ENCODE data around the gene SYT17.

Gene SYT17

DNA sequence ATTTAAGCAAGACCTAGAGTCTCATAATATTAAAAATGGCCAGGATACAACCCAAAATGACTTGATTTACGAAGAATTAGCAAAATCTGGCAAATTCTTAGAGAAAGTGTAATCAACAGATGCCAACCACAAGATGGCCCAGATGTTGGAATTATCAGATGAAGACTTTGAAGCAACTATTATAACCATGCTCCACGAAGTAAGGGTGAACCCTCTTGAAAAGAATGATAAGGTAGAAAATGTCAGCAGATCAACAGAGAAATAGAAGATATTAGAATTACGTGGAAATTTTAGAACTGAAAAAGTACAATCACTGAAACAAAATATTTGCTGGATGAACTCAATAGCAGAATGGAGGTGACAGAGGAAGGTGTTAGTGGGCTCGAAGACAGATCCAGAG lies 67.4 kb downstream of the SYT17 start:
- Mint-ChIP-seq H3K9me3 (peaks cover 24% of the 10 kb centered on the region), H3K4me1 (peaks cover 5% of the 10 kb centered on the region), H3K27me3 (ENCODE audit: low read depth, poor library complexity) (peaks cover 8% of the 10 kb centered on the region), H3K36me3 (ENCODE audit: low read depth) (peaks cover 14% of the 10 kb centered on the region), H3K27ac (no peak overlapping the region), H3K4me3 (no peak overlapping the region)
- DNase-seq, result no peak
- no peak for TF ChIP-seq CTCF (IDR thresholded peaks at IDR 0.05)

- no peak for DNase-seq
- peaks cover 24% of the 10 kb centered on the region for H3K9me3 Mint-ChIP-seq
- no peak overlapping the region for H3K27ac Mint-ChIP-seq
- peaks cover 14% of the 10 kb centered on the region for H3K36me3 Mint-ChIP-seq (ENCODE audit: low read depth)
- TF ChIP-seq CTCF (IDR thresholded peaks at IDR 0.05), result no peak
- H3K27me3 Mint-ChIP-seq (ENCODE audit: low read depth, poor library complexity), result peaks cover 8% of the 10 kb centered on the region
- H3K4me3 Mint-ChIP-seq, result no peak overlapping the region
- peaks cover 5% of the 10 kb centered on the region for H3K4me1 Mint-ChIP-seq
Measured at GRCh38 chr16:19235886-19236285, 67.8 kb downstream of the SYT17 start.

- TF ChIP-seq CTCF (IDR thresholded peaks at IDR 0.05), result no peak
- Mint-ChIP-seq H3K27me3 (ENCODE audit: low read depth, poor library complexity) (peaks cover 8% of the 10 kb centered on the region), H3K9me3 (peaks cover 24% of the 10 kb centered on the region), H3K36me3 (ENCODE audit: low read depth) (peaks cover 14% of the 10 kb centered on the region), H3K27ac (no peak overlapping the region), H3K4me3 (no peak overlapping the region), H3K4me1 (peaks cover 2% of the 10 kb centered on the region)
- no peak for DNase-seq
Measured at GRCh38 chr16:19236561-19237209, 68.6 kb downstream of the SYT17 start.

DNA sequence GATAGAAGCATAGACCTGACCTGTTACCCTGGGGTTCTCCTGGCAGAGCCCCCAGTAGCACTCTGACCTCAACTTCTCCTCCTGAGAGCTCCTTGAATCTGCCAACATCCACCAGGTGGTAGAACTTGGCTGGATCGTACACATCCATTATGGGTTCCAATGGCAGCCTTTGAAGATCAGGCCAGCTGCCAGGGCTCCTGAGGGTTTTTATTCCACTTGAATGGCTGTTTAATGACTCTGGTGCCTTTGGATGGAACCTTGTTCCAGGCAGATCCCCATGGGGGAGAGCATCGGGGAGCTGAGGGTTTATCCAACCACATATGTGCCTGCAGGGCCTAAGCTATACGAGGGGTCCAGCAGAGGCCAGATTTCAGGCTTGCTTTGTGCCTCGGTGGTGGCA lies 70.4 kb downstream of the SYT17 start:
- Mint-ChIP-seq H3K36me3 (ENCODE audit: low read depth) (peaks cover 14% of the 10 kb centered on the region), H3K4me1 (no peaks in the 10 kb centered on the region), H3K27me3 (ENCODE audit: low read depth, poor library complexity) (peaks cover 8% of the 10 kb centered on the region), H3K4me3 (no peak overlapping the region), H3K9me3 (peaks cover 24% of the 10 kb centered on the region), H3K27ac (no peak overlapping the region)
- TF ChIP-seq CTCF (IDR thresholded peaks at IDR 0.05), result no peak
- DNase-seq, result no peak

- H3K36me3 Mint-ChIP-seq (ENCODE audit: low read depth), result peaks cover 14% of the 10 kb centered on the region
- H3K4me3 Mint-ChIP-seq, result no peak overlapping the region
- no peak for DNase-seq
- H3K4me1 Mint-ChIP-seq, result no peaks in the 10 kb centered on the region
- peaks cover 8% of the 10 kb centered on the region for H3K27me3 Mint-ChIP-seq (ENCODE audit: low read depth, poor library complexity)
- no peak for TF ChIP-seq CTCF (IDR thresholded peaks at IDR 0.05)
- H3K9me3 Mint-ChIP-seq, result peaks cover 22% of the 10 kb centered on the region
- no peak overlapping the region for H3K27ac Mint-ChIP-seq
Measured at GRCh38 chr16:19239511-19240155, 71.6 kb downstream of the SYT17 start.

- no peak for TF ChIP-seq CTCF (IDR thresholded peaks at IDR 0.05)
- Mint-ChIP-seq H3K36me3 (ENCODE audit: low read depth) (peaks cover 6% of the 10 kb centered on the region), H3K27me3 (ENCODE audit: low read depth, poor library complexity) (peaks cover 5% of the 10 kb centered on the region), H3K4me3 (no peak overlapping the region), H3K9me3 (peaks cover 13% of the 10 kb centered on the region), H3K27ac (no peak overlapping the region), H3K4me1 (no peaks in the 10 kb centered on the region)
- no peak for DNase-seq
Measured at GRCh38 chr16:19240494-19240893, 72.5 kb downstream of the SYT17 start.
